WERI-Rb-1 (cell line): Measurements from ENCODE around the gene AMMECR1.

Experiments
- DNase-seq: peaks from one replicate; pipeline ENCODE4 v3.0.0-alpha.2; 2020
- H3K27ac ChIP-seq: fragments of 250-450 bp; sonication (Bioruptor Pico); 2 replicates; pipeline ENCODE4 v1.5.1; 2020; ENCODE audit warnings: mild to moderate bottlenecking, moderate library complexity
- H3K27me3 ChIP-seq: fragments of 250-450 bp; sonication (Bioruptor Pico); 2 replicates; pipeline ENCODE4 v1.5.1; 2021; ENCODE audit warnings: mild to moderate bottlenecking, low read depth, moderate library complexity; ENCODE audit not compliant: insufficient read depth, severe bottlenecking
- H3K36me3 ChIP-seq: fragments of 250-450 bp; sonication (Bioruptor Pico); 2 replicates; pipeline ENCODE4 v1.5.1; 2020; ENCODE audit warnings: mild to moderate bottlenecking, moderate library complexity
- H3K4me3 ChIP-seq: 2 replicates; pipeline ENCODE4 v1.5.1; 2011; ENCODE audit warnings: low read depth, mild to moderate bottlenecking, control low read depth, low read length
- H3K9me3 ChIP-seq: fragments of 250-450 bp; sonication (Bioruptor Pico); 2 replicates; pipeline ENCODE4 v1.5.1; 2021; ENCODE audit warnings: mild to moderate bottlenecking, moderate library complexity; ENCODE audit not compliant: severe bottlenecking
- CTCF ChIP-seq: IDR thresholded peaks from 2 replicates; pipeline ENCODE4 v1.5.1; 2011; ENCODE audit warnings: low read depth, mild to moderate bottlenecking, control low read depth, inconsistent platforms, low read length

AMMECR1 gene

GRCh38 chrX:110222497-110223257, 95.2 kb downstream of the AMMECR1 start:
- Histone ChIP-seq H3K9me3 (no peaks in the 10 kb centered on the region), H3K27ac (no peak overlapping the region), H3K4me3 (no peak overlapping the region), H3K36me3 (no peaks in the 10 kb centered on the region), H3K27me3 (no peaks in the 10 kb centered on the region)
- DNase-seq: no peak
- TF ChIP-seq CTCF: no peak

GRCh38 chrX:110219920-110220319, 98.0 kb downstream of the AMMECR1 start:
- Histone ChIP-seq H3K27ac (no peak overlapping the region), H3K9me3 (no peaks in the 10 kb centered on the region), H3K36me3 (no peaks in the 10 kb centered on the region), H3K4me3 (no peak overlapping the region), H3K27me3 (no peaks in the 10 kb centered on the region)
- no peak for DNase-seq
- TF ChIP-seq CTCF: no peak

GRCh38 chrX:110218591-110218990, 99.3 kb downstream of the AMMECR1 start:
- no peaks in the 10 kb centered on the region for H3K9me3 ChIP-seq
- H3K27me3 ChIP-seq: no peaks in the 10 kb centered on the region
- no peak for TF ChIP-seq CTCF
- H3K36me3 ChIP-seq: no peaks in the 10 kb centered on the region
- no peak overlapping the region for H3K27ac ChIP-seq
- H3K4me3 ChIP-seq: no peak overlapping the region
- DNase-seq: no peak

GRCh38 chrX:110216027-110216426, 101.9 kb downstream of the AMMECR1 start:
- no peak overlapping the region for H3K4me3 ChIP-seq
- no peak for DNase-seq
- no peaks in the 10 kb centered on the region for H3K36me3 ChIP-seq
- no peak for TF ChIP-seq CTCF
- no peaks in the 10 kb centered on the region for H3K9me3 ChIP-seq
- H3K27ac ChIP-seq: no peak overlapping the region
- H3K27me3 ChIP-seq: no peaks in the 10 kb centered on the region

GRCh38 chrX:110215411-110215810, 102.5 kb downstream of the AMMECR1 start:
- Histone ChIP-seq H3K27ac (no peak overlapping the region), H3K27me3 (no peaks in the 10 kb centered on the region), H3K9me3 (no peaks in the 10 kb centered on the region), H3K36me3 (no peaks in the 10 kb centered on the region), H3K4me3 (no peak overlapping the region)
- TF ChIP-seq CTCF: no peak
- no peak for DNase-seq

GRCh38 chrX:110214684-110215083, 103.2 kb downstream of the AMMECR1 start:
- Histone ChIP-seq H3K27ac (no peak overlapping the region), H3K36me3 (no peaks in the 10 kb centered on the region), H3K9me3 (no peaks in the 10 kb centered on the region), H3K27me3 (no peaks in the 10 kb centered on the region), H3K4me3 (no peak overlapping the region)
- TF ChIP-seq CTCF: no peak
- no peak for DNase-seq
